ENCODE results near the gene ATP8B2. TPM values are rescaled to one million over a fixed set of nuclear protein-coding genes. Genes with fewer than 3 reads are reported as not detected.

ATP8B2 gene
- total RNA-seq, 4 donors from 2014 or later = 9.1 to 30.8 (median 19.6) TPM

- WGBS, 2 donors = 65 to 68% methylated on average over 4 of the region's 4 CpGs
- intact Hi-C loops (cut with DNase I; ENCODE audit: low total_unique reads) = no loop called here
- DNase-seq (ENCODE audit: low spot score in 2 of 2) = no peak
- TF ChIP-seq CTCF (IDR thresholded peaks at IDR 0.05) (no peak), POLR2A (IDR thresholded peaks at IDR 0.05) (no peak)
- H3K4me3 ChIP-seq (ENCODE audit: low read depth, poor library complexity, severe bottlenecking) = no peak overlapping the region
Measured at GRCh38 chr1:154350383-154350782, 25.1 kb downstream of the ATP8B2 start.

DNA sequence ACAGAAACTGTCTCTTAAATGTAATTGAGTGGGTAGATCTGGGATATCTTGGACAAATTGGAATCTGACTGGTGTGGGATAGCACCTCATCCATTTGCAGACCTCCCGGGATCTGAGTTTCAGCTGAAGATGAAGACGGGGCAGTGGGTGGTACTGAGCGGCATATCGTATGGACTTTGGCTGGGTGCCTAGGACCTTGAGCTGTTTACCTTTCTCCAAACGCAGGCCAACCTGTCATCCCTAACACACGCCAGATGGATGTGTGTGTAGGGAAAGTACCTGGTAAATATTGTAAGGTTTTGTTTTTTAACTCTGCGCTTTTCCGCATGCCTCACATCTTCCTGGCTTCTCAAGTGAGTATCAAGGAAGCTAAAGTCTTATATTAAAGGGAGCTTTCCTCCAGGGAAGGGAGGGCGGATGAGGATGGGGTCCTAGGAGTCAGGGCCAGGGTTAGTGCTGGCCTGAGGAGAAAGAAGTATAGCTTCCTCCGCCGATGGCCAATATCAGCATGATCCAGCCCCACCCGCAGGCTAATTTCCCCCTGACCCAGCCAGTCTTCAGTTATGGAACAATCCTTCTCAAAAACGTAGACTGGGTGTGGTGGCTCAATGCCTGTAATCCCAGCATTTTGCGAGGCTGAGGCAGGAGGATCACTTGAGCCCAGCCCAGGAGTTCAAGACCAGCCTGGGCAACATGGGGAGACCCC is 26.2 kb downstream of the ATP8B2 start:
- intact Hi-C loops (cut with DNase I; ENCODE audit: low total_unique reads) = no loop called here
- TF ChIP-seq CTCF (IDR thresholded peaks at IDR 0.05) (no peak), POLR2A (IDR thresholded peaks at IDR 0.05) (no peak)
- no peak for DNase-seq (ENCODE audit: low spot score in 2 of 2)
- 71 to 73% methylated on average over 14 of the region's 14 CpGs for whole genome bisulfite sequencing, 2 donors
- no peak overlapping the region for H3K4me3 ChIP-seq (ENCODE audit: low read depth, poor library complexity, severe bottlenecking)

GRCh38 chr1:154352245-154352580 is 26.9 kb downstream of the ATP8B2 start:
- TF ChIP-seq CTCF (IDR thresholded peaks at IDR 0.05) (no peak), POLR2A (IDR thresholded peaks at IDR 0.05) (no peak)
- DNase-seq (ENCODE audit: low spot score in 2 of 2) = no peak
- H3K4me3 ChIP-seq (ENCODE audit: low read depth, poor library complexity, severe bottlenecking) = no peak overlapping the region
- intact Hi-C loops (cut with DNase I; ENCODE audit: low total_unique reads) = no loop called here
- WGBS, 2 donors = 18 to 20% methylated on average over 9 of the region's 9 CpGs

DNA sequence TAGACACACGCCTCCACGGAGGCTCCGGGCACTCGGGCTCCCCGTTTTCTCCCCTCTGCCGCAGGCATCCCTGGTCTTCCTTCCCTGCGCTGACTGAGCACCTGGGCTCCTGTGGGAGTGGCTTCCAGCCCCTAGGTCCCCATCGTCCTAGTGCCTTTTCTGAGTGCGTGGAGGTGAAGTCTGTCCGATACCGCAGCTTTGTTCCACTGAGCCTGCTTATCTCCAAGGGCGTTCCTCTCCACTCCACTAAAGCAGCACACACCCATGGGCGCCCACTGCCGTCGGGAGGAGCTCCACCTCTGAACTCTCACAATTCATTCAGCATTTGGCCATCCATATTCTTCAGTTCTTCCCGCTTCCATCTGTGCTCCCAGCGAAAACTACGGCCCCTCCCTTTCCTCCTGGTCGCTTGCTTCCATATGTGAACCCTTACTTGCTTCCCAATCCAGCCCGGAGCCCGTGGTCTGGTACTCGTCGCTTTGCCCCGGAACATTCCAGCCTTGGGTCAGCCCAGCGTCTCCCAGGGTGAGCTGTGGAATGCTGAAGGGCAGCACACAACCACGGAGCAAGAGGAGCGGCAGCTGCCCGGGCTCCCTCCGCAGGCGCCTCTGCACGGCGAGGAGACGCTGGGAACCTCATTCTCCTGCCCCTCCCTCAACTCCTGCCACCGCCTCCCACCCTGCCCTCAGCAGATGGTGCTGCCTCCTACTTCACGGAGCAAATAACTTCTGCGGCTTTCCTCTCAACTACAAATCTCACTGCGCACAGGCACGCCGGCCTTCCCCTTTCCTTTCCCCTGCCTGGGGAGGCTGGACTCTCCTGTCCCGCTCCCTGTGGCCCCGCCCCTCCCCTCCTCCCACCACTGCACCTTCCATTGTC is 27.5 kb downstream of the ATP8B2 start:
- peak in 1 of 2 donors; percentile 90 for DNase-seq (ENCODE audit: low spot score in 2 of 2)
- intact Hi-C loops (cut with DNase I; ENCODE audit: low total_unique reads) = no loop called here
- WGBS, 2 donors = 1 to 2% methylated on average over 41 of the region's 41 CpGs
- TF ChIP-seq CTCF (IDR thresholded peaks at IDR 0.05) (no peak), POLR2A (IDR thresholded peaks at IDR 0.05) (no peak)
- H3K4me3 ChIP-seq (ENCODE audit: low read depth, poor library complexity, severe bottlenecking) = peak overlapping the region; percentile 2

DNA sequence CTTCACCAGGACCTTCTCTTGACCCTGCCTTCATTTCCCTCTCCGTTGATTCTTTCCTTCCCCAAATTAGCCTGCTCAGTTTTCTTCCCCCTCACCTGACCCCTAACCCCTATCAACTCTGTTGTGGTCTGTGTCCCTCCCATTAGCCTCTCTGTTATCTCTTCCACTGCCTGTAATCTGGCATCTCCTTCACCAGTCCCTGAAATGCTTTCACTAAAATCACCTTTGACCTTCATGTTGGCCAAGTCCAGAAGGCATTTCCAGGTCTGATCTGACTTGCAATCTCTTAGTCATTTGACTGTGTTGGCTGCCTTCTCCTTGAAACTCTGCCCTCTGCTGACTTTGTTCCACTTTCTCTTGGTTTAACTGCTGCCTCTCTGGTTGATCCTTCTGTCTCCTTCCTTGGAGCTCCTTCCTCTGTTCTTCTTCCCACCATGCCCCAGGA is 28.2 kb downstream of the ATP8B2 start:
- DNase-seq (ENCODE audit: low spot score in 2 of 2) = no peak
- intact Hi-C loops (cut with DNase I; ENCODE audit: low total_unique reads) = no loop called here
- no peak overlapping the region for H3K4me3 ChIP-seq (ENCODE audit: low read depth, poor library complexity, severe bottlenecking)
- TF ChIP-seq POLR2A (IDR thresholded peaks at IDR 0.05) (no peak), CTCF (IDR thresholded peaks at IDR 0.05) (no peak)
- 19 to 24% methylated on average over 1 of the region's 1 CpG for WGBS, 2 donors
